Activated CD4-positive, alpha-beta T cell treated with anti-CD3 and anti-CD28 coated beads for 48 hours (primary cell): Measurements from ENCODE around the gene AGMAT.

Experiments used
- DNase-seq: peaks from one replicate; pipeline ENCODE4 v3.0.0-alpha.2; 2020

AGMAT gene

DNA sequence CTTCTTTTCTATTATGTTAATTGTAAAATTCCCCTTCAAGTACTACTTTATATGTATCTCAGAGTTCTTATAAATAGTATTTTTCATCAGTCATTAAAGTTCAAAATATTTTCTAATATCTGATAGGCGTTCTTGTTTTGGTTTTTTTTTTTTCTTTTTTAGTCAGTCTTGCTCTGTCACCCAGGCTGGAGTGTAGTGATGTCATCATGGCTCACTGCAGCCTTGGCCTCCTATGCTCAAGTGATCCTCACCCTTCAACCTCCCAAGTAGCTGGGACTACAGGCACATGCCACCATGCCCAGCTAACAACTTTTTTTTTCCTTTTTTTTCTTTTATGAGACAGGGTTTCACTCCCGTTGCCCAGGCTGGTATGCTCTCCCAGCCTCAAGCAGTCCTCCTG is 27.3 kb downstream of the AGMAT start:
- DNase-seq: no peak

DNA sequence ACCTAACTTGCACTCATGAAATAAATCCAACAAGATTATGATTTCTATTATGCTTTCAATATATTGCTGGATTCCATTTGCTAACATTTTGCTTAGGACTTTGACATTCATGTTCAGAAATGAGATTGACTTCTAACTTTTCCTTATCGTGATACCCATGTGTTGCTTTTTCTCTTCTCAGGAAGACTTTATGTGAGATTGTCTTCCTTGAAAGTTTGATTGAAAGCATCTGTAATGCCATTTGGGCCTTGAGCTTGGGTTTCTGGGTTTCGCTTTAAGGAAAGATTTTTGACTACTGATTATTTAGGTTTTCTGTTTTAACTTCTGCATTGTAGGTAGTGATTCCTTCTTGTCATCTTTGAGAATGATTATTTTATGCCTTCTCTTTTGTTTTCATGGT is 27.8 kb downstream of the AGMAT start:
- no peak for DNase-seq

DNA sequence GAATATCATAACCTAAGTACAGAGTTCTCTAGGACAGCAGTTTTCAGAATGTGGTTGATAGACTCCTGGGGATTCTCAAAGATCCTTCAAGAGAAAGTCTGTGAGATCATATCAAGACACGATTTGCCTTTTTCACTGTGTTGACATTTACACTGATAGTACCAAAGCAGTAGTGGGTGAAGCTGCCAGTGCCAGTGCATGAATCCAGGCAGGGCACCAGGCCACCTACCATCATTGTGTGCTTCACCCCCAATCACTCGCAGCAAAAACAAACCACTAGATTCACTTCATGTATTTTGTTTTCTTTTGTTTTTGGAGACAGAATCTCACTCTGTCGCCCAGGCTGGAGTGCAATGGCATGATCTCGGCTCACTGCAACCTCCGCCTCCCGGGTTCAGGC is 34.3 kb downstream of the AGMAT start:
- DNase-seq: no peak

DNA sequence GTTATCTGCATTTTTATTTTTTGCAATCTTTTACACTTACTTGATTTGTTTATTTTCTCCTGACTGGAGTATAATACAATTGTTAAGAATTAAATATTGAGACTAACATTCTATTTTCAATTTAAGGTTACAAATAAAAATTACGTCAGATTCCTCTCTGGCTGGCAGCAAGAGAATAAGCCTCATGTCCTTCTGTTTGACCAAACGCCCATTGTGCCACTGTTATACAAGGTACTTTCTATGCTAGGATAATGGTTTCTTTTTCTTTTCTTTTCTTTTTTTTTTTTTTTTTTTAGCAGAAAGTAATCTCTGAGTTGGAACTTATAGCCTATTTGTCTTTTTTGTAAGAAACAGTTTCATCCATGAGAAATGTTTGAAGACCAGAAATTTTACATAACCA is 38.2 kb downstream of the AGMAT start:
- DNase-seq: no peak

DNA sequence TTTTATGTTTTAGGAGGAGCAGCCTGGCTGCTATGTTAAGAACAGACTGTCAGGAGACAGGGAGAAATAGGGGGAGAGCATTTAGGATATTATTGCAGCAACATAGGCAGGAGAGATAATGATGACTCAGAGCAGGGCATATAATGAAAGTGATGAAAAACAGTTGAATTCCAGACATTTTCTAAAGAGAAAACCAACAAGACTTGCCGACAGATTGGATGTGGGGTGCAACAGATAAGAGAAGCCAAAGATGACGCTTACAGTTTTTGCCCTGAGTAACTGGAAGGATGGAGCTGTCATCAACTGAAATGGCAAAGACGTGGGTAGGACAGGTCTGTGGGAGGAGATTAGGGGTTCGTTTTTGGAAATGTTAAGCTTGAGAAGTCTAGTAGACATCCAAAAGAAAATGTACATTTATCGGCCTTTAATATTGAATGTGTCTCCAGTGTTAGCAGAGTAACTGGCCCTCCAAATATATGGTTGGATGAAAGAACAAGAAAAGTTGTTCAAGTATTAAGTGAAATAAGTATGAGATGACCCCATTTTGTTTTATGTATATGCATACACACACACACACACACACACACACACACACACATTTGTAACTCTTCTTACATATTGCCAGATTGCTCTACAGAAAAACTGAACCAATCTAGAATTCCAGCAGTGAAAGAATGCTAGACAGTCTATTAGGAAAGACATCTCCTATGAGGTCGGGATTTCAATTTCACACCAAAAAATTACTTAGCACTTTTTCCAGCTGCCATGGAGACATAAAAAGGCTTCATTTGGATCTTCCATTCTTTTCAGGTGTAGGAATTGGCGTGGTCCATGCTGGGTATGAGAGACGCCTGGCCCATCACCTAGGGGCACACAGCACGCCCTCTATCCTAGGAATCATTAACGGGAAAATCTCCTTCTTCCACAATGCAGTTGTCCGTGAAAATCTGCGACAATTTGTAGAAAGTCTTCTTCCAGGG is 41.0 kb downstream of the AGMAT start:
- DNase-seq: no peak

DNA sequence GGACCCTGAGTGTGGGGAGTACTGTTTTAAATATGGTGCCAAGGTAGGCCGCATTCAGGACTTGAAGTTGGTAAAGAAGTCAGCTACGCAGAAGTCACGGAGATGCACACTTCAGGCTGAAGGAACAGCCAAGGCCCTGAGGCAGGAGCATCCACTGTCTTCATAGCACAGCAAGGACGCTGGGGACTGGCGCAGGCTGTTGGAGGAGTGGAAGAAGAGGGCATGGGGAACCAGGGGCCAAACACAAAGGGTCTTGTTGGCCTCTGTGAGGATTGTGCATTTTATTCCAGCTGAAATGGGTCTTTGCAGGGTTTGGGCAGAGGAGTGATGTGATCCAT is 41.6 kb downstream of the AGMAT start:
- no peak for DNase-seq

DNA sequence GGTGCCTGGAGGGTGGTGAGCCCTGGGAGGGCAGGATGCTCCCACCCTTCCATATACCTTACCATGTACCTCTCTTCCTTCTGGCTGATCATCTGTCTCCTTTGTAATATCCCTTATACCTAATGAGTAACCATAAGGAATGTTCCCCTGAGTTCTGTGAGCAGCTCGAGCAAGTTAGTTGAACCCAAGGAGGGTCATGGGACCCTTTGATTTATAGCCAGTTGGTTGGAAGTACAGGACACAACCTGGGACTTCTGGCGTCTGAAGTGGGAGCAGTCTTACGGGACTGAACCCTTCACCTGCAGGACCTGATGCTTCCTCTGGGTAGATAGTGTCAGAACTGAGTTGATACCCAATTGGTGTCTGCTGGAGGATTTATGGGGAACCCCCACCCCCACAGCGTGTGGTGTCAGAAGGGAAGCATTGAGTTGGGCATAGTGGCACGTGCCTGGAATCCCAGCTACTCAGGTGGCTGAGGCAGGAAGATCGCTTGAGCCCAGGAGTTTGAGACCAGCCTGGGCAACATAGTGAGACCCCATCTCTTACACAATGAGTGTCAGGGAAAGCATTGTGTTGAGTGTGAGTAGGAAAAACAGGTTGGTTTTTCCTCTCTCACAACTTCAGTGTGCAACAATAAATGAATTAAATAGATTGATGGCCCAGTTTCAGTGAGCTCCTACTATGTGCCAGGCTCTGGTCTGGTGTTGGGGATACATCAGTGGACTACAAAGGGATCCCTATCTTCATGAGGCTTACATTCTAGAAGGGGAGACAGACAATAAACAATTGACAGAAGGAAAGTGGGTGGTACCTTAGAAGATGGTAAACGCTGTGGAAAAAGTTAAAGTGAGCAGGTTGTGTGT is 42.2 kb downstream of the AGMAT start:
- no peak for DNase-seq

DNA sequence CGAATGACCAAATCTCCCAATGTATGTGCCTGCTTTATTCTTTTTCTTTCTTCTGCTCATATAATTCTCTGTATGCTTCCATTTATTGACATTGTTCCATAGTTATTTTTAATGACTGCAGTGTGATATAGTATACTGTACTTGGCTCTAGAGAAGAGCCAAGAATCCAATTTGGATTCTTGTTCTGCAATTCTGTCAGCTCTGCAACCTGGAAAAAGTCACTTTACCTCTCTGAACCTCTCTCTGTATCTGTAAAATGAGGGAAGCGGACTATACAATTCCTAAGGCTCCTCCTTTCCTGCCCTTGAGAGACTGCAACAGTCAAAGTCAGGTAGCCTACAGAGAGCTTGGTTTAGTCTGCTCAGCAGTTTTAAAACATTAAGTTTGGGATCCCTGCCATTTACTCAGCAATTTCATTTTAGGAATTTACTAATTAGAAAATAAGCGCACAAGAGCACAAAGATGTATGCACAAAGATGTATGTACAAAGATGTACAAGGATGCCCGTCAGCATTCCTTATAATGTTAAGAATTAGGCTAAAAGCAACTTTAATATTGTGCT is 43.5 kb downstream of the AGMAT start:
- no peak for DNase-seq

DNA sequence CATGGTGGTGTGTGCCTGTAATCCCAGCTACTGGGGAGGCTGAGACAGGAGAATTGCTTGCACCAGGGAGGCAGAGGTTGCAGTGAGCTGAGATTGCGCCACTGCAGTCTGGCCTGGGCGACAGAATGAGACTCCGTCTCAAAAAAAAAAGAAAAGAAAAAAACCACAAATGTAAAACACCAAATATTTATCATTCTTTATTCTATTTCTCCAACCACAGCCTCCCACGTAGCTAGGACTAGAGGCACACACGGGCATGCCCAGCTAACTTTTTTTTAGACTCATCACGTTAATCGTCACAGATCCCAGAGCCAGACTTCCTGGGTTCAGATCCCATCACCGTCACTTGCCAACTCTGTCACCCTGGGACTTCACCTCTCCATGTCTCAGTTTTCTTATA is 44.7 kb downstream of the AGMAT start:
- DNase-seq: no peak

DNA sequence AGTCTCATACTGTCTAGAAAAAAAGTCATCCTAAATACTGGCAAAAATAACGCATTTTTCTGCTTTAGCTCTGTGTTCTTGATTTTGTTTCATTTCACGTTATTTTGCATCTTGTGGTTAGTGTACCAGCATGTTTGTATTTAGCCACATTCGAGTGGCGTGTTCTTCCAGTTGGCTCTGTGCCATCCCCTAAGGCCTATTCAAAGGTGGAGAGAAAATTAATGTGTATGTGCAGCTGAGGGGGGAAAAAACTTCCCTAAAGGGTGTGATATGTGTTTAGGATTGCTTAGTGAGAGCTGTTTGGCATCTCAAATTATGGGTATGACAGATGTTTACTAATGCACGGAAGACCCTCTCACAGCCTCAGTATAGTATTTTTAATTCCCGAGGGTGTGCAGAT is 46.1 kb downstream of the AGMAT start:
- DNase-seq: no peak

DNA sequence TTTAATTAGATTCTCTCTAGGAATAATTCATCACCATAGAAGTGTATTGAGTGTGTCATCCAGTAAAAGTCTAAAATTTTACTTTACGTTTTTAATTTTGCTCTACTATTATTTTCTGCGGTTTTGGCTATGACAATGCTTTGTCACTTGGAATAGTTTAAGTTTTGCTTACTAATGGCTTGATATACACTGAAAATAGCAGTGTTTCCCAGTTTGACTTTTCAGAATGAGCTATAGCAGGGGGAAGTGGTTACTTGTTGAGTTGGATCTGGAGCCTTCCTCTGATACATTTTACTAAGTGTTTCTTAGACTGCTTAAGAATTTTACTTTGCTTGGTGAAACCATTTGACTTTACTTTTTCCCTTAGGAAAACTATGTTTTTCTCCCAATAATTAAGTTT is 53.2 kb downstream of the AGMAT start:
- no peak for DNase-seq

DNA sequence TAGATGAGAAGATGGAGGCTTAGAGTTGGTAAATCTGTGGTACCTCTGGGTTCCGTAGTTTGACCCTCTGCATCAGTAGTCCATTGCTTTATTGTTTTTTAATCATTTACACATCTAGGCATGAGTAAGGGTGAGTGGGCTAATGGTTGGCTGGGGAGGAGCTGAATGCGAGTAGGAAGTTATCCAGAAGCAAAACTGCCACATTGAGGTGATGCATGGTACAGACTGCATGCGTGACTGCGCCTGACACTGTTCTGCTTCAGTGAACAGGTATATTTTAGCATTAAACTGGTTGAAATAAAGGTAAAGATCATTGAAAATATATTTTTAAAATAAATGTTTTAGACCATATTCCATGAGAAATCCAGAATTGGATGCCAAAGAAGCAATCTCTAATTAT is 53.8 kb downstream of the AGMAT start:
- no peak for DNase-seq

DNA sequence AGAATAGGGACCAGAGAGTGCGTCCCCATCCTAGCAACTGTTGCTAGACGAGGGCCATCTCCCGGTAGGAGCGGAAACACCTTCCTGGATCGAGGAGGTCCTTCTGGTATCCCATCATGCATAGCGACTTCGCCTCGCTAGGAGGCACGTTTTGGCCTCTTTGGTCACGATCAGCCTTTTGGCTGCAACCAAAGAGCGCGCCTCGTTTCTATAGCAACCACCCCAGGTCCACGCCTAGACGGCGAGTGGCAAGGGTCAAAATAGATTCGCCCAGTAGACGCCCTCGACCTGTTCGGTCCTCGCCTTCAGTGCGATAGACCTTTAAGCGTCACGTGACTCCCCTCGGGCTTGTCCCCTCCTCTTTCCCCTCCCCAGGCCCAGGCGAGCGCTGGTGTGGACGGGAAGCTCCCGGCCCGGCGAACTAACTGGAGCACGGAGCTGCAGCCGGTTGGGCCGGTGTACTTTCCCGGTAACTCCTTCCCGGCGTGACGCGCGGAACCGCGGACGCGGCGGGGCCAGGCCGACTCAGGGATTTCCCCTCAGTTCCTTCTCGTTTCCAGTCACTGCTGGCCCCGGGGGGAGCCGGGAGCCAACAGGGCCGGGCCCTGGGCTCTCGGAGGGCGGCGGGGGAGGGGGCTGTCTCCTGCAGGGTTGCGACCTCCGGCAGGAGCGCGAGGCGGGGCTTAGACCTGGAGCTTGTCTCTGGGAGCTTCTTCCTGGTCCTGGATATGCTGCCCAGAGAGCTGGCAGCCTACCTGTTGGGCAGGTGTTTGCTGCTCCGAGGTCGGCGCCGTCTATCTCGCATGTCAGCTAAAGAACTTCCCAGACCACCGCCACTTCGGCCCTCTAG is 58.1 kb downstream of the AGMAT start, which contains the start of gene DNAJC16:
Gene DNAJC16 (plus strand): TSS at position 359 of the 850 bp plus-strand sequence. CDS start 2,258 bp downstream, outside the sequence.
- DNase-seq: peak; percentile 98

DNA sequence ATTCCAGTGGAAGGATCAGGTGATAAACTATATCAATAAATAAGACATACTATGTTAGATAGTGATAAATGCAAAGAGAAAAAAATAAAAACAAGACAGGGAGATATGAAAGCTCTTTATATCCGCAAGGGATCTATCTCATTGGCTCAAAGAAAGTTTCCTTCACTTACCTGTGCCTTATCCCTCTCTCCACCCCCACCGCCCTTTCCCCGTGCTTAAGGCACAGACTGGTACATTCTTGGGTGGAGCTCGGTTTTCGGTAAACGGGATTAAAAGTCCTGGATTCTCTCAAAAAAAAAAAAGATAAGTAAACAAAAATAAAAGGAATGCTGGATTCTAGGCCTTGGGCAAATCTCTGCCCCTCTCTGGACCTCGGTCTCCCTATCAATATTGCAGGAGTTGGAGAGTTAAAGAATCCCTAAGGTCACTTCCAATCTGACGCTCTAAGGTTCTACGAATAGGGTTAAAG is 58.8 kb downstream of the AGMAT start:
- peak; percentile 8 for DNase-seq

DNA sequence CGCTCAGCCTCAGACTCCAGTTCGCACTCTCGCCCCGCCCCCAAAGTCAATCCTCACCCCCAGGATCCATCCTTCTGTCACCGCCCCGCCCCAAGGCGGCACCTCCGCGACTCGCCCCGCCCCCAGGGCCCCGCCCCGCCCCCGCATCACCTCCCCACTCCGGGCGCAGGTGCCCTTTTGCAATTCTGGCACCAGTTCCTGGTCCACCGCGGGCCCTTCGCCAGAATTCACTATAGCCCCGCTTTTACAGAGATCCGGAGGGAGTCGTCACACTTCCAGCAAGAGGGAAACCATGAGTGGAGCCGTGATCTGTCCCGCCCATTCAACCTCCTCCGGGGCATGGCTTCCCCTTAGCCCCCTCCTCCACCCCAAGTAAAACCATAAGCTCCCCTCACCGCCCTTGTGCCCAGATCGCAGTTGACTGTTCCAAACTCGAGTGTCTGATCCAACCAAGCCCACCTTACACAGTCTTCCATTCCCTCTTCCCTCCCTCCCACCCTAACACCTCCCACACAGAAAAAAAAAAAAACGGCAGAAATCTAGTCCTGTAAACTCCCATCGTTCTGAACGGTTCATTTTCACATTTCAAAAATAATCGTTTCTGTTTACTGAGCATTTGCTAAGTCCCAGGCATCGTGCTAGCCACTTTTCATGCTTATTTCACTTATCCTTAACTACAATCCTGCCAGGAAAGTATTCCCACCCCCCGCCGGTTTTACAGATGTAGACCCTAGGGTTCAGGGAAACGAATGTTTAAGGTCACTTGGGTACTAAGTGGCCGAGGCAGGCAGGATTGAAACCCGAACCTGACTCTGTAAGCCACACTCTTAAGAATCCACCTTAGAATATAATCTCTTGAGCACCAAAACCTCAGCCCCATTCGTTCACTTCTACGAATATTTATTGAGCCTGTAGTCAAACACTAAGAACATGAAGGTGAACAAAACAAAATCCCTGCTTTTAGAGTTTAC is 59.5 kb downstream of the AGMAT start:
- peak; percentile 100 for DNase-seq

DNA sequence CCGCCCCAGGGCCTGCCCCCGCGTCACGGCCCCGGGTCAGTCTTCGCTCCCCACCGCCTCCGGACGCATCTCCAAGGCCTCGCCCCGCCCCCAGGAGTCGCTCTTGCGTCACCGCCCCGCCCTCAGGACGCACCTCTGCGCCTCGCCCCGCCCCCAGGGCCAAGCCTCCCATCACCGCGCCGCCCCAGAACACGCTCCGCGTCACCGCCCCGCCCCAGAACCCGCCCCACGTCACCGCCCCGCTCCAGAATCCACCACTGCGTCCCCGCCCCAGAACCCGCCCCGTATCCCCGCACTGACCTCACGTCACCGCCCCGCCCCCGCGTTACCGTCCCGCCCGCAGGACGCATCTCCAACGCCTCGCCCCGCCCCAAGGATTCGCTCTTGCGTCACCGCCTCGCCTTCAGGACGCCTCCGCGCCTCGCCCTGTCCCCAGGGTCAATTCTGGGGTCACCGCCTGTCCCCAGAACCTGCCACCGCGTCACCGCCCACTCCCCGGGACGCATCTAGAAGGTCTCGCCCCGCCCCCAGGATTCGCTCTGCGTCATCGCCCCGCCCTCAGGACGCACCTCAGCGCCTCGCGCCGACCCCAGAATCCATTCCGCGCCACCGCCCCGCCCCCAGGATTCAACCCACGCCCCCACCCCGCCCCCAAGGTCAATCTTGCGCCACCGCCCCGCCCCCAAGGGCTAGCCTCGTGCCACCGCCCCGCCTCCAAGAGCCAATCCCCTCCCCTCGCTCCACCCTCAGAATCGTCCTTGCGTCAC is 60.4 kb downstream of the AGMAT start:
- DNase-seq: peak; percentile 100

DNA sequence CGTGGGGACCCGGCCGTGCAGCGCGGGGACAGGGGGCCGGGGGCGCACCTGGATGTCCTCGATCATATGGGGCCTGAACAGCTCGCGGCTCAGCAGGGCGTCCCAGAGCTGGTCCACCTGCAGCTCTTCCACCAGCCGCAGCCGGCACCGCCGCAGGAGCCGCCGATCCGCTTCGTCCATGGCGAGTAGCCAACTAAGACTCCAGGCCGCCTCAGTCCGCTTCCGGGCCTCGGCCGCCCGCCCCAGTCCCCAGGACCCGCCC is 60.9 kb downstream of the AGMAT start, which contains the start of gene CASP9:
Gene CASP9 (minus strand): TSS at position 195 of the 262 bp plus-strand sequence. CDS start 15 bp downstream, at position 180.
- DNase-seq: no peak

DNA sequence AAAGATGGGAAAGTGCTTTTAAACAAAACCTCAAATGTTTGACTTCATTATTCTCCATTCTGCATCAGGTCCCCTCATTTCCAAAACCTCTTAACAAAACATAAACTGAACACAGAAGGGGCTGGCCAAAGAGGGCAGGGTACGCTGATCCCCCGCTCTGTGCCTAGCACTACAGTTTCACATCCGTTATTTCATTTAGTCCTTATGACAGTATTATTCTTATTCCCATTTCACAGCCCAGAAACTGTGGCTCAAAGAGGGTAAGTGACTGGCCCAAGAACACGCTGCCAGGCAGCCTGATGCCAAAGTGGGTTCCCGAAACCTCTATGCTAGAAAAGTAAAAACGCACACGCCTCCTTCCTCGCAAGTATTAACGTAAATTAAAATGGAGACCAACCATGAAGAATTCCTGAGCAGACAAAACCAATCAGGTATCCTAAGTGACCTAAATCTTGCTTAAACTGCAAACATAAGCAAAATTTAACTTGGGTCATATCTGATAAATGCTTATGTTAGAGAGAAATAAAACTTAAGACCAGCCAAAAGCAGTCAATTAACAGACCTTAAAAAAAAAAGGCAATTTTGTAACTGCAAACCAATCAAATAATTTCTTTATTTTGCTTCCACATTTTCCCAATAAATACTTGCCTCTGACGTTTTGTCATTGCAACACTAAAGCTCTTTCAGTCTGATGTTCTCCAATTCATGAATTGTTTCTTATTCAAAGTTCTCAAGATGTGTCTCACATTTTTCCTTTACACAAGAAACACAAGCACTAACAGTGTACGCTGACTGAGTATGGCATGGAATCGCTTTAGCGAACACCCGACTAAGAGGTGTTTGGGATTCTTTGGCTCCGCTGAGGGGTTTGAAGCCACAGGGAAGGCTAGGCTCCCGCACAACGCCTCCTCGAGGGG is 61.5 kb downstream of the AGMAT start:
- DNase-seq: no peak

DNA sequence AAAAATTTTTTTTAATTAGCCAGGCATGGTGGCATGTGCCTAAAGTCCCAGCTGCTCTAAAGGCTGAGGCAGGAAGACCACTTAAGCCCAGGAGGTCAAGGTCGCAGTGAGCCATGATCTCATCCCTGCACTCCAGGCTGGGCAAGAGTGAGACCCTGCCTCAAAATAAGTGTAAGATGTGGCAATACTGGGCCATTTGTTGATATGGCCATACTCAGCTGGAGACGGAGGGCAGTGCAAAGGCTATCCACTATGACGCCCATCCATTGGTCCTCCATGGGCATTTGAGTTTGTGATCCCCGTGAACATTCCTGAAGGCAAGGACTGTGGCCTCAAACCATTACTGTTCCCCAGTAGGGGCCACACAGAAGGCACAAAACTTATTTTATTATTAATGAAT is 62.3 kb downstream of the AGMAT start:
- no peak for DNase-seq
